Activated CD8-positive, alpha-beta memory T cell treated with anti-CD3 and anti-CD28 coated beads for 1 hour (primary cell): Measurements from ENCODE around the gene ZNF577.

Source experiments
- DNase-seq, 2 donors: peaks; one replicate each; pipeline ENCODE4 v3.0.0-alpha.2; 2020; ENCODE audit warnings: low read depth in 1 of 2; ENCODE audit errors: extremely low read depth in 1 of 2

ZNF577 gene

DNA sequence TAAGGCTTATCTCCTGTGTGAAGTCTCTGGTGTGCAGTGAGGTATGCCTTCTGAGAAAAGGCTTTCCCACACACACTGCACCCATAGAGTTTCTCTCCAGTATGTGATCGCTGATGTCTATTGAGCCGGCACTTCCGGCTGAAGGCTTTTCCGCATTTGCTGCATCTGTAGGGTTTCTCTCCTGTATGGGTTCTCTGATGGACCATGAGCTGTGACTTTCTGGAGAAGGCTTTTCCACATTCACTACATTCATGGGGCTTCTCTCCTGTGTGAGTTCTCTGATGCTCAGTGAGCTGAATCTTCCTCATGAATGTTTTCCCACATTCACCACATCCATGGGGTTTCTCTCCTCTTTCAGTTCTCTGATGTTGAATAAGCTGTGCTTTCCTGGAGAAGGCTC, 14.7 kb downstream of the ZNF577 start:
- no peak for DNase-seq

DNA sequence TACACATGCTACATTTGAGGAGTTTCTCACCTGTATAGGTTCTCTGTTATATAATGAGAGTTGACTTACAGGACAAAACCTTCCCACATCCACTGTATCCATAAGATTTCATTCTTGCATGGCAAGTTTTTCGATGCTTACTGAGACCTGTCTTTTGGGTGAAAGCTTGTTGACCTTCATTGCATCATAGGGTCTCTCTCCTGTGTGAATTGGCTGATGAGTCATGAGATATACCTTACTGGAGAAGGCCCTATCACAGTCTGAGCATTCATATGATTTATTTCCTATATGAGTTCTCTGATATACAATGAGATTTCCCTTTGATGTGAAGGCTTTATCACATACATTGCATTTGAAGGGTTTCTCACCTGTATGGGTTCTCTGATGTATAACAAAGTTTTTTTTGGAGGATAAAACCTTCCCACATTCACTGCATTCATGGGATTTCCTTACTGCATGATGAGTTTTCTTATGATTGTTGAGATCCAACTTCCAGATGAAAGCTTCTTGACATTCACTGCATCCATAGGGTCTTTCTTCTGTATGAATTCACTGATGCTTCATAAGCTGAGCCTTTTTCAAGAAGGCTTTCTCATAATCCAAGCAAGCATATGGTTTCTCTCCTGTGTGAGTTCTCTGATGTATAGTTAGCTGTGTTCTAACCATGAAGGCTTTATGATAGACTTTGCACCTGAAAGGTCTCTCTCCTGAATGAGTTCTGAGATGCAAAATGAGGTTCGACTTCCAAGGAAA, 25.7 kb downstream of the ZNF577 start:
- no peak for DNase-seq

DNA sequence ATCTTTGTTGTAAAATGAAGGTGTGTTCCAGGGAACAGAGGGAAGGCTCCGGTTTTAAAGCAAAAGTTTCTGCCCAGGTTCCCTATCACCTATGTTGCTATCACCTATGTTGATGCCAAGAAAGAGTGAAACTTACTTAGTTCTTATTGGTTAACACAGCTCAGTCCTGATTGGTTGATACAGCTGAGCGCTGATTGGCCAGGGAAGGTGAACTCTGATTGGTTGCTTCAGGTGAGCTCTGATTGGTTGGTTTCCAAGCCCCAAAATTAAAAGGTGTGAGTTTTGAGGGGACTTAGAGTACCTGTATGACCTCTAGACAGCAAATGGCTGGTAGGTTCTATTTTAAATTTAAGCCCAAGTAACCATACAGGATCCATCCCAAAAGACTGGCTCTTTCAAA, 50.6 kb downstream of the ZNF577 start:
- no peak for DNase-seq

DNA sequence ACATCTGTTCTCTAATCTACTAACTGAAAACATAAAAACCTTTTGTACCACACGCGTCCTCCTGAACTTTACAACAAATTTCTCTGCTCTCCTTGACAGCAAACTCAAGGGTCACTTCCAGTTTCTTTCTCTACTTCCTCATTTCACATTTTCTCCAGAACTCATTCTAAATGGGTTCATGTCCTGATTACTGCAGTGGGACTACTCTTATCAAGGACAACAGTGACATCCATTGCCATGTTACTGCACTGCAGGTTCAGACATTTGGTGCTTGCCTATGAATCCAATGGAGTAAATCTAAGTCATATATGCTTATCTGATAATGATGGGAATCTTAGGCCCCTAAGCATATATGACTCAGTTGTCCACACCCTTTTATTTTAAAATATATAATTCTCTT, 57.5 kb downstream of the ZNF577 start:
- no peak for DNase-seq

DNA sequence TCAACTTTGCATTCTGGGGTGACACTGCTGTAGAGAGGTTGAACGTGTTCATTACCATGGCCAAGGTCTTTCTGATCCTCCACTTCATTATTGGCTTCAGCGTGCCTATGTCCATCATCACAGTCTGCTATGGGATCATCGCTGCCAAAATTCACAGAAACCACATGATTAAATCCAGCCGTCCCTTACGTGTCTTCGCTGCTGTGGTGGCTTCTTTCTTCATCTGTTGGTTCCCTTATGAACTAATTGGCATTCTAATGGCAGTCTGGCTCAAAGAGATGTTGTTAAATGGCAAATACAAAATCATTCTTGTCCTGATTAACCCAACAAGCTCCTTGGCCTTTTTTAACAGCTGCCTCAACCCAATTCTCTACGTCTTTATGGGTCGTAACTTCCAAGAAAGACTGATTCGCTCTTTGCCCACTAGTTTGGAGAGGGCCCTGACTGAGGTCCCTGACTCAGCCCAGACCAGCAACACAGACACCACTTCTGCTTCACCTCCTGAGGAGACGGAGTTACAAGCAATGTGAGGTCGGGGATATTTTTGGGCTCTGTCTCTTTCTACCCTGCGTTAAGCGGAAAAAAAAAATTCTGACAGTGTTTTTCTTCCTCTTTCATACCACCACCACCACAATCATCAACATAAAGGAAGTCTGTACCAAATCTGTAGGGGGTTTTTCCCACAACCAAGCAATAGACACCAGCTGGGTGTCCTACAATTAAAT, 63.3 kb downstream of the ZNF577 start:
- no peak for DNase-seq

DNA sequence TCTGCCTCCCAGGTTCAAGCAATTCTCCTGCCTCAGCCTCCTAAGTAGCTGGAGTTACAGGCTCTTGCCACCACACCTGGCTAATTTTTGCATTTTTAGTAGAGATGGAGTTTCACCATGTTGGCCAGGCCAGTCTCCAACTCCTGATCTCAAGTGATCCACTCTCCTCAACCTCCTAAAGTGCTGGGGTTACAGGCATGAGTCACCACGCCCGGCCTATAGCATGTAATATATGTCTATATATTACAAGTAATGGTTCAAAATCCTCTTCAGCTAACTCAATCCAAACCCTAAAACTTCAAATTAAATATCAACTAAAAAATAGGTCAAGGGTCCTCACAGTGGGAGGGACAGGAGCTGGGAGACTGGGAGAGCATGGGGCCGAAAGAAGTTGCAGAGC, 64.8 kb downstream of the ZNF577 start:
- DNase-seq: no peak

DNA sequence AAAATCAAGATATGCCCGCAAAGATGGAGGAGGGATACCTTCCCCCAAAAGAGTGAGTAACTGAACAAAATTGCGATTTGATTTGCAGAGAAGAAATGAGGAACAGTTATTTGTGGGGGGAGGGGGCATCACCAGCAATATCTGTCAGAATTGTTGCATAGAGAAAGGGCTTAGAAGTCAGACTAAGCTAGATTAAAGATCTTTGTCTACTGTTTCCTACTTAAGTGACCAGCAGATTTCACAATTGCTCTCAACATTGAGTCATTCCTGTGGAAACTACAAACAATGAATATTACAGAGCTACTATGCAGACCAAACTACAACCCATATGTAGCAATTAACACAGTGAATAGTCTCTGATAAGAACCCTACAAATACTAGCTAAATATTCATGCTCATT, 65.4 kb downstream of the ZNF577 start:
- no peak for DNase-seq

DNA sequence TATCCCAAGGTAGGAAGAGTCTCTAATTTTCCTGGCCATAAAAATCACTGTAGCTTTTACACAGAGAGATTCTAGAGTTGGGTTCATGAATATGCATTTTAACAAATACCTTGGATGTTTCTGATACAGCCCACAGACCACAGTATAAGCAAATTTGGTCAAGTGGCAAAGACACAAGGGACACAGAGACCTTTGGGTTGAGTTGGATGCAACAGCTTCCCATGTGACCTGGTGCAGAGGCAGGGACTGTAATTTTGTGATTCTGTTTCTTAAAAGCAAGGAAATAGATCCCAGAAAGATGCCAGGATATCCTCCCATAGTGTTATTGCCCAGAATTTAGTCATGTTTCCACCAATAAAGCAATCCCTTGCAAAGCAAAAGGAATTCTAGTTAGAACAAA, 65.8 kb downstream of the ZNF577 start:
- DNase-seq: no peak

DNA sequence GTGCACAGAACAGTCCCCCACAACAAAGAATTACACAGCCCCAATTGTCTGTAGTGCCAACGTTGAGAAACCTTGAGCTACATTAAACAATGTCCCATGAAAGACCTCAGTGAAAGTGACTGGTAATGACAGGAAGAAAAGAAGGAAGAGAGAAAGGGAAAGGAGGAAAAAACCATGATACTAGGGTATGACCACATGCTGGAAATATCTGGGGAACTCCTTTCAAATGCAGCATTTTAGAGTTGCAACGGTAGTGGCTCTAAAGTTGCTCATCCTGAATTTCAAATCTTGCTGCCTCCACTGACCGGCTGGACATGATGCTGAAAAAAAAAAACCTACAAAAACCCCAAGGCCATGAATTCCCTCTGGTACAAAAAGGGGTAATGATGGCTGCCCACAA, 66.3 kb downstream of the ZNF577 start:
- no peak for DNase-seq
